B cell (primary cell): ENCODE measurements around the gene RBBP8. TPM values are rescaled to one million over a fixed set of nuclear protein-coding genes. Genes with fewer than 3 reads are reported as not detected.

Source experiments
- ATAC-seq: fragments of 200-7000 bp; cut with Tn5 transposase; one replicate; pipeline ENCODE4 v1.10.0; 2021; ENCODE audit warnings: low read depth, mild to moderate bottlenecking, moderate number of reproducible peaks, moderate library complexity
- CTCF ChIA-PET: fragments of 350-600 bp; sonication (Branson Sonifier 250); formaldehyde crosslinking; loops from one replicate; lab custom pipeline; 2021; ENCODE audit warnings: antibody characterized with exemption, inconsistent platforms; lab: Charles Lee
- POLR2A ChIA-PET: fragments of 350-600 bp; sonication (Branson Sonifier 250); formaldehyde crosslinking; loops from one replicate; lab custom pipeline; 2021; ENCODE audit warnings: antibody characterized with exemption; lab: Charles Lee
- DNase-seq: peaks from one replicate; pipeline ENCODE4 v3.0.0; 2013
- H2AFZ ChIP-seq: 2 replicates; pipeline ENCODE4 v1.6.1; 2012; ENCODE audit warnings: mild to moderate bottlenecking, low read depth, low read length; ENCODE audit not compliant: insufficient read depth, poor library complexity, severe bottlenecking
- H3K27ac ChIP-seq, 2 donors: 1 replicate in 1 of 2; 2 replicates in 1 of 2; pipeline ENCODE4 v1.5.1; 2012 to 2013; ENCODE audit warnings: low read length in 2 of 2, mild to moderate bottlenecking in 2 of 2, moderate library complexity in 1 of 2
- H3K27me3 ChIP-seq, 4 experiments: fragments of 200-600 bp in 1 of 4; sonication (generic) in 1 of 4; replicated peaks in 1 of 4; 1 replicate in 2 of 4; 2 replicates in 2 of 4; pipeline versions ENCODE4 v1.6.1 to v1.7.0; 2013 to 2016; ENCODE audit warnings: low read length in 3 of 4, mild to moderate bottlenecking in 2 of 4, mixed read lengths in 1 of 4, moderate library complexity in 1 of 4; ENCODE audit not compliant: insufficient read depth in 4 of 4, control insufficient read depth in 3 of 4; ENCODE audit errors: control extremely low read depth in 1 of 4
- H3K36me3 ChIP-seq, 2 experiments: replicated peaks in 1 of 2; 1 replicate in 1 of 2; 2 replicates in 1 of 2; pipeline versions ENCODE4 v1.6.1 to v1.7.1; 2013; ENCODE audit warnings: low read length in 1 of 2; ENCODE audit not compliant: insufficient read depth in 2 of 2, control insufficient read depth in 1 of 2; ENCODE audit errors: control extremely low read depth in 1 of 2, extremely low read depth in 1 of 2
- H3K4me1 ChIP-seq, 2 donors: fragments of 200-600 bp in 1 of 2; sonication (generic) in 1 of 2; 1 replicate in 1 of 2; 2 replicates in 1 of 2; pipeline versions ENCODE4 v1.5.1 to v1.6.1; 2013 to 2017; ENCODE audit warnings: low read length in 2 of 2; ENCODE audit not compliant: control insufficient read depth in 2 of 2, insufficient read depth in 2 of 2
- H3K4me2 ChIP-seq: replicated peaks from 2 replicates; pipeline ENCODE3; 2012; ENCODE audit warnings: mild to moderate bottlenecking, low read depth, low read length; ENCODE audit not compliant: poor library complexity, severe bottlenecking
- H3K4me3 ChIP-seq, 5 experiments: fragments of 200-600 bp in 1 of 5; sonication (generic) in 1 of 5; 1 replicate in 3 of 5; 2 replicates in 2 of 5; pipeline versions ENCODE4 v1.5.1 to v1.7.0; 2011 to 2016; ENCODE audit warnings: low read length in 4 of 5, mild to moderate bottlenecking in 4 of 5, low read depth in 2 of 5, control low read depth in 1 of 5, moderate library complexity in 1 of 5; ENCODE audit not compliant: insufficient read depth in 1 of 5; ENCODE audit errors: control extremely low read depth in 1 of 5, extremely low read depth in 1 of 5
- H3K79me2 ChIP-seq: fragments of 200-600 bp; sonication (generic); one replicate; pipeline ENCODE4 v1.6.0; 2016; ENCODE audit warnings: low read length; ENCODE audit not compliant: control insufficient read depth, insufficient read depth
- H3K9ac ChIP-seq: fragments of 200-600 bp; sonication (generic); 2 replicates; pipeline ENCODE4 v1.6.1; 2017; ENCODE audit warnings: mild to moderate bottlenecking, low read length, moderate library complexity
- H3K9me3 ChIP-seq, 3 donors: one replicate each; pipeline versions ENCODE4 v1.6.1 to v1.7.1; 2013; ENCODE audit warnings: low read length in 2 of 3; ENCODE audit not compliant: control insufficient read depth in 2 of 3, insufficient read depth in 1 of 3; ENCODE audit errors: control extremely low read depth in 1 of 3
- H4K20me1 ChIP-seq: 2 replicates; pipeline ENCODE4 v1.6.0; 2012; ENCODE audit warnings: mild to moderate bottlenecking, low read length; ENCODE audit not compliant: insufficient read depth, control insufficient read depth, poor library complexity, severe bottlenecking
- H3K27ac Mint-ChIP-seq: one replicate; pipeline ENCODE4 v1.8.0; 2021; ENCODE audit warnings: mixed read lengths
- H3K27me3 Mint-ChIP-seq: one replicate; pipeline ENCODE4 v1.8.0; 2021; ENCODE audit warnings: mixed read lengths
- H3K4me1 Mint-ChIP-seq: one replicate; pipeline ENCODE4 v1.8.0; 2021; ENCODE audit warnings: mixed read lengths
- H3K4me3 Mint-ChIP-seq: one replicate; pipeline ENCODE4 v1.8.0; 2021; ENCODE audit warnings: mixed read lengths
- H3K9me3 Mint-ChIP-seq: one replicate; pipeline ENCODE4 v1.8.0; 2022; ENCODE audit warnings: mixed read lengths; ENCODE audit not compliant: insufficient read depth
- CTCF ChIP-seq: fragments of 200-600 bp; IDR thresholded peaks from one replicate; pipeline ENCODE4 v1.8.0; 2022; ENCODE audit warnings: antibody characterized with exemption, mild to moderate bottlenecking
- EZH2 ChIP-seq: IDR thresholded peaks from 2 replicates; pipeline ENCODE4 v1.6.1; 2012; ENCODE audit warnings: borderline replicate concordance, low read depth, mild to moderate bottlenecking, moderate library complexity, low read length; ENCODE audit not compliant: insufficient read depth, poor library complexity, severe bottlenecking
- WGBS: methylation state at CpG from one replicate; pipeline ENCODE4 v1.1.5; 2013; ENCODE audit warnings: missing lambda C conversion rate; ENCODE audit not compliant: insufficient coverage; 5-methylcytosine and 5-hydroxymethylcytosine counted together
- intact Hi-C: fragments of 100-400 bp; cut with micrococcal nuclease; formaldehyde crosslinking; loops from one replicate; pipeline ENCODE4 v1.10.0; 2022
- polyA plus RNA-seq: library from polyadenylated mRNA; depleted of rRNA; stranded (reverse); fragments of >200 nt; gene quantifications from 2 replicates; pipeline ENCODE4 v1.2.3, GENCODE V29; 2012
- total RNA-seq, 2 donors: library from RNA; stranded (reverse); fragments of 120-200 nt in 1 of 2; gene quantifications; 1 replicate in 1 of 2; 2 replicates in 1 of 2; pipeline versions ENCODE4 v1.2.3 to v1.2.4, GENCODE V29; 2013 to 2022

The RBBP8 gene
- total and polyA plus RNA-seq, 2 donors (not counting 1 experiment from before 2014, with no cell fraction given) = 2.9 to 18.0 TPM

GRCh38 chr18:22943847-22944246 is 10.7 kb downstream of the RBBP8 start:
- Histone ChIP-seq H3K27ac (no peak overlapping the region), H3K36me3 (no peaks in the 10 kb centered on the region), H3K79me2 (no peaks in the 10 kb centered on the region), H3K4me2 (no peak overlapping the region), H3K9me3 (no peaks in the 10 kb centered on the region), H3K4me3 (no peak overlapping the region), H4K20me1 (no peaks in the 10 kb centered on the region), H2AFZ (no peak overlapping the region), H3K27me3 (no peaks in the 10 kb centered on the region), H3K4me1 (no peaks in the 10 kb centered on the region), H3K9ac (no peak overlapping the region)
- Mint-ChIP-seq H3K27me3 (no peaks in the 10 kb centered on the region), H3K4me1 (peaks cover 5% of the 10 kb centered on the region), H3K4me3 (no peak overlapping the region), H3K27ac (no peak overlapping the region), H3K9me3 (no peaks in the 10 kb centered on the region)
- no CpG with 5 or more reads among the region's 2 CpGs for WGBS
- ATAC-seq (no peak), DNase-seq (no peak)
- intact Hi-C loops = no loop called here
- ChIA-PET CTCF (interaction anchor here (0.9 to 1.0 kb wide), 2 partner anchors 13 to 435 kb away, joined by 3 to 4 read pairs; no protein-coding TSS in a partner anchor), POLR2A (no interaction called here)
- no peak for TF ChIP-seq EZH2
- no peak for TF ChIP-seq CTCF

- TF ChIP-seq EZH2 = no peak
- TF ChIP-seq CTCF = no peak
- Mint-ChIP-seq H3K27me3 (no peaks in the 10 kb centered on the region), H3K4me3 (no peak overlapping the region), H3K27ac (no peak overlapping the region), H3K9me3 (no peaks in the 10 kb centered on the region), H3K4me1 (peaks cover 1% of the 10 kb centered on the region)
- POLR2A ChIA-PET = no interaction called here
- Histone ChIP-seq H2AFZ (no peak overlapping the region), H3K4me2 (no peak overlapping the region), H4K20me1 (no peaks in the 10 kb centered on the region), H3K4me1 (peaks cover 0 to under 1% of the 10 kb centered on the region in 2 donors), H3K4me3 (no peak overlapping the region), H3K9me3 (no peaks in the 10 kb centered on the region), H3K79me2 (no peaks in the 10 kb centered on the region), H3K27ac (no peak overlapping the region), H3K27me3 (no peaks in the 10 kb centered on the region), H3K36me3 (peaks cover 0 to 6% of the 10 kb centered on the region in 2 experiments), H3K9ac (no peak overlapping the region)
- ATAC-seq = no peak
- intact Hi-C loops = no loop called here
- DNase-seq = no peak
- WGBS = 100% methylated on average over 1 of the region's 2 CpGs
- CTCF ChIA-PET = no interaction called here
Observed at GRCh38 chr18:22946217-22946616, 13.1 kb downstream of the RBBP8 start.
